ENCODE measurements around the gene PCCA. TPM values are rescaled to one million over a fixed set of nuclear protein-coding genes. Genes with fewer than 3 reads are reported as not detected.

The PCCA gene
- total and polyA plus RNA-seq, 4 donors = 30.1 to 160 (median 76.3) TPM

DNA sequence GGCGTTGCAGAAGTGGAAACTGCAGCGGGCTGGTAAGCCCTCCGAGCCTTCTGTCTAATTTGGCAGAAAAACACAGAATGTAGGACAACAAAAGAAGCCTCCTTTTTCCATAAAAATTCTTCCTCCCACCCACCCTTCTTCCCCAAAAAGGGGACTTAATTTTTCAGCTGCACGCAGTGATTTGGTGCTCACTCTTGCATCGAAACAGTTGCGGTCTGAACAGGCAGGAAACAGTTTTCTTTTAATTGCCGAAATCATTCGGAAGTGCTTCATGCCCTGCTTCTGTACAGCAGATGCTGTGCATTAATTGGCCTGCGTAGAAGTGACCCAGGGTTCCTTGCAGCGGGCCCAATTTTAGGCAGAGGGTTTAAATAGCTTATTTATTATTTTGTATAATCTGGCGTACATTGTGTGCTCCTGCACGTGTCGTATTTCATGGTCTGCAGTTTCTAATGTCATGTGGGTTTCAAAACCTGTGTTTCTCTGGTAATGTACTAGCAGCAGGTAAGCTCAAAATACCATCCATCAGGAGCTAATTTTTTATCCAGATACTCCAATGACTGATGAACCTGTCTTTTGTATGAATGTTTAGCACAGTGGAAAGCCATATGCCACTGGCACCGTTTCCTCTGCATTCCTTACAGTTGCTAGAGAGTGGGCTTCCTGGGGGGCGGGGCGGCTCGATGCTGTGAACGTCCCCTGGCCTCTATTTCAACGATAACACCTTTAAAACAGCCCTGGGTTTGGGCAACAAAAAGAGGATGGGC is 433.1 kb downstream of the PCCA start:
- H3K27ac ChIP-seq (ENCODE audit: low read depth in 1 of 2, low read length in 2 of 2) = no peak overlapping the region
- peaks cover 0 to under 1% (median 0%) of the 10 kb centered on the region in 4 donors for H3K36me3 ChIP-seq (ENCODE audit: control insufficient read depth in 4 of 4, insufficient read depth in 3 of 4, low read depth in 1 of 4, low read length in 3 of 4)
- no peaks in the 10 kb centered on the region for H3K9me3 ChIP-seq (ENCODE audit: control insufficient read depth in 4 of 4, low read length in 3 of 4)
- DNase-seq (ENCODE audit: low spot score) = no peak
- H3K9ac ChIP-seq (ENCODE audit: low read depth in 1 of 2, low read length in 2 of 2) = no peak overlapping the region
- WGBS = 90% methylated on average over 19 of the region's 19 CpGs
- H3K4me1 ChIP-seq (ENCODE audit: control insufficient read depth in 4 of 4, insufficient read depth in 4 of 4, low read length in 3 of 4) = peaks cover 12 to 67% (median 45%) of the 10 kb centered on the region in 4 donors
- TF ChIP-seq GABPA (IDR thresholded peaks at IDR 0.05 in 1 of 2, conservative IDR thresholded peaks at IDR 0.05 in 1 of 2) (no peak), JUND (IDR thresholded peaks at IDR 0.05) (no peak), TAF1 (conservative IDR thresholded peaks at IDR 0.05) (no peak), RAD21 (IDR thresholded peaks at IDR 0.05) (no peak), NR2F2 (IDR thresholded peaks at IDR 0.05) (no peak), EGR1 (IDR thresholded peaks at IDR 0.05; ENCODE audit: low read depth in 2 of 2) (no peak), FOXA2 (IDR thresholded peaks at IDR 0.05) (no peak), RXRA (IDR thresholded peaks at IDR 0.05) (no peak), HNF4G (IDR thresholded peaks at IDR 0.05) (no peak), SP1 (IDR thresholded peaks at IDR 0.05) (no peak), YY1 (IDR thresholded peaks at IDR 0.05) (no peak), FOXA1 (IDR thresholded peaks at IDR 0.05) (no peak), HNF4A (conservative IDR thresholded peaks at IDR 0.05) (no peak)
- TF ChIP-seq, protein P1, sequence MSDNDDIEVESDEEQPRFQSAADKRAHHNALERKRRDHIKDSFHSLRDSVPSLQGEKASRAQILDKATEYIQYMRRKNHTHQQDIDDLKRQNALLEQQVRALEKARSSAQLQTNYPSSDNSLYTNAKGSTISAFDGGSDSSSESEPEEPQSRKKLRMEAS (IDR thresholded peaks at IDR 0.05) = no peak
- TF ChIP-seq, protein P2, sequence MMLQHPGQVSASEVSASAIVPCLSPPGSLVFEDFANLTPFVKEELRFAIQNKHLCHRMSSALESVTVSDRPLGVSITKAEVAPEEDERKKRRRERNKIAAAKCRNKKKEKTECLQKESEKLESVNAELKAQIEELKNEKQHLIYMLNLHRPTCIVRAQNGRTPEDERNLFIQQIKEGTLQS (IDR thresholded peaks at IDR 0.05) = no peak
- TF ChIP-seq, protein P3, sequence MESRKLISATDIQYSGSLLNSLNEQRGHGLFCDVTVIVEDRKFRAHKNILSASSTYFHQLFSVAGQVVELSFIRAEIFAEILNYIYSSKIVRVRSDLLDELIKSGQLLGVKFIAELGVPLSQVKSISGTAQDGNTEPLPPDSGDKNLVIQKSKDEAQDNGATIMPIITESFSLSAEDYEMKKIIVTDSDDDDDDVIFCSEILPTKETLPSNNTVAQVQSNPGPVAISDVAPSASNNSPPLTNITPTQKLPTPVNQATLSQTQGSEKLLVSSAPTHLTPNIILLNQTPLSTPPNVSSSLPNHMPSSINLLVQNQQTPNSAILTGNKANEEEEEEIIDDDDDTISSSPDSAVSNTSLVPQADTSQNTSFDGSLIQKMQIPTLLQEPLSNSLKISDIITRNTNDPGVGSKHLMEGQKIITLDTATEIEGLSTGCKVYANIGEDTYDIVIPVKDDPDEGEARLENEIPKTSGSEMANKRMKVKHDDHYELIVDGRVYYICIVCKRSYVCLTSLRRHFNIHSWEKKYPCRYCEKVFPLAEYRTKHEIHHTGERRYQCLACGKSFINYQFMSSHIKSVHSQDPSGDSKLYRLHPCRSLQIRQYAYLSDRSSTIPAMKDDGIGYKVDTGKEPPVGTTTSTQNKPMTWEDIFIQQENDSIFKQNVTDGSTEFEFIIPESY (IDR thresholded peaks at IDR 0.05) = no peak
- TF ChIP-seq, protein P4, sequence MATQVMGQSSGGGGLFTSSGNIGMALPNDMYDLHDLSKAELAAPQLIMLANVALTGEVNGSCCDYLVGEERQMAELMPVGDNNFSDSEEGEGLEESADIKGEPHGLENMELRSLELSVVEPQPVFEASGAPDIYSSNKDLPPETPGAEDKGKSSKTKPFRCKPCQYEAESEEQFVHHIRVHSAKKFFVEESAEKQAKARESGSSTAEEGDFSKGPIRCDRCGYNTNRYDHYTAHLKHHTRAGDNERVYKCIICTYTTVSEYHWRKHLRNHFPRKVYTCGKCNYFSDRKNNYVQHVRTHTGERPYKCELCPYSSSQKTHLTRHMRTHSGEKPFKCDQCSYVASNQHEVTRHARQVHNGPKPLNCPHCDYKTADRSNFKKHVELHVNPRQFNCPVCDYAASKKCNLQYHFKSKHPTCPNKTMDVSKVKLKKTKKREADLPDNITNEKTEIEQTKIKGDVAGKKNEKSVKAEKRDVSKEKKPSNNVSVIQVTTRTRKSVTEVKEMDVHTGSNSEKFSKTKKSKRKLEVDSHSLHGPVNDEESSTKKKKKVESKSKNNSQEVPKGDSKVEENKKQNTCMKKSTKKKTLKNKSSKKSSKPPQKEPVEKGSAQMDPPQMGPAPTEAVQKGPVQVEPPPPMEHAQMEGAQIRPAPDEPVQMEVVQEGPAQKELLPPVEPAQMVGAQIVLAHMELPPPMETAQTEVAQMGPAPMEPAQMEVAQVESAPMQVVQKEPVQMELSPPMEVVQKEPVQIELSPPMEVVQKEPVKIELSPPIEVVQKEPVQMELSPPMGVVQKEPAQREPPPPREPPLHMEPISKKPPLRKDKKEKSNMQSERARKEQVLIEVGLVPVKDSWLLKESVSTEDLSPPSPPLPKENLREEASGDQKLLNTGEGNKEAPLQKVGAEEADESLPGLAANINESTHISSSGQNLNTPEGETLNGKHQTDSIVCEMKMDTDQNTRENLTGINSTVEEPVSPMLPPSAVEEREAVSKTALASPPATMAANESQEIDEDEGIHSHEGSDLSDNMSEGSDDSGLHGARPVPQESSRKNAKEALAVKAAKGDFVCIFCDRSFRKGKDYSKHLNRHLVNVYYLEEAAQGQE (IDR thresholded peaks at IDR 0.05) = no peak
- TF ChIP-seq, protein P5, sequence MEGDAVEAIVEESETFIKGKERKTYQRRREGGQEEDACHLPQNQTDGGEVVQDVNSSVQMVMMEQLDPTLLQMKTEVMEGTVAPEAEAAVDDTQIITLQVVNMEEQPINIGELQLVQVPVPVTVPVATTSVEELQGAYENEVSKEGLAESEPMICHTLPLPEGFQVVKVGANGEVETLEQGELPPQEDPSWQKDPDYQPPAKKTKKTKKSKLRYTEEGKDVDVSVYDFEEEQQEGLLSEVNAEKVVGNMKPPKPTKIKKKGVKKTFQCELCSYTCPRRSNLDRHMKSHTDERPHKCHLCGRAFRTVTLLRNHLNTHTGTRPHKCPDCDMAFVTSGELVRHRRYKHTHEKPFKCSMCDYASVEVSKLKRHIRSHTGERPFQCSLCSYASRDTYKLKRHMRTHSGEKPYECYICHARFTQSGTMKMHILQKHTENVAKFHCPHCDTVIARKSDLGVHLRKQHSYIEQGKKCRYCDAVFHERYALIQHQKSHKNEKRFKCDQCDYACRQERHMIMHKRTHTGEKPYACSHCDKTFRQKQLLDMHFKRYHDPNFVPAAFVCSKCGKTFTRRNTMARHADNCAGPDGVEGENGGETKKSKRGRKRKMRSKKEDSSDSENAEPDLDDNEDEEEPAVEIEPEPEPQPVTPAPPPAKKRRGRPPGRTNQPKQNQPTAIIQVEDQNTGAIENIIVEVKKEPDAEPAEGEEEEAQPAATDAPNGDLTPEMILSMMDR (IDR thresholded peaks at IDR 0.05; ENCODE audit: low read depth, low read length, missing input control) = no peak
- H3K27me3 ChIP-seq (ENCODE audit: control insufficient read depth in 4 of 4, insufficient read depth in 4 of 4, low read length in 3 of 4) = no peaks in the 10 kb centered on the region
- H3K4me3 ChIP-seq (ENCODE audit: low read depth in 1 of 3, low read length in 3 of 3) = no peak overlapping the region

Measured in liver (tissue), 9 donors.